Activated naive CD4-positive, alpha-beta T cell treated with anti-CD3 and anti-CD28 coated beads, Interleukin-2, amount 50 U/mL, for 24 hours (primary cell): ENCODE results near the gene FREY1.

Experiments
- H3K27ac Mint-ChIP-seq: one replicate; pipeline ENCODE4 v1.8.0; 2021; ENCODE audit warnings: mild to moderate bottlenecking, mixed read lengths
- H3K27me3 Mint-ChIP-seq: one replicate; pipeline ENCODE4 v1.8.0; 2021; ENCODE audit warnings: mixed read lengths
- H3K36me3 Mint-ChIP-seq: one replicate; pipeline ENCODE4 v1.8.0; 2021; ENCODE audit warnings: mixed read lengths
- H3K4me1 Mint-ChIP-seq: one replicate; pipeline ENCODE4 v1.8.0; 2021; ENCODE audit warnings: mixed read lengths
- H3K4me3 Mint-ChIP-seq: one replicate; pipeline ENCODE4 v1.8.0; 2021; ENCODE audit warnings: mild to moderate bottlenecking, mixed read lengths
- H3K9me3 Mint-ChIP-seq: one replicate; pipeline ENCODE4 v1.8.0; 2021; ENCODE audit warnings: mixed read lengths

FREY1 gene

GRCh38 chr11:45894555-45895247 lies 12.4 kb downstream of the FREY1 start:
- Mint-ChIP-seq H3K4me3 (no peak overlapping the region), H3K36me3 (peaks cover 2% of the 10 kb centered on the region), H3K9me3 (no peaks in the 10 kb centered on the region), H3K27me3 (peaks cover 15% of the 10 kb centered on the region), H3K27ac (no peak overlapping the region), H3K4me1 (no peaks in the 10 kb centered on the region)

- H3K27ac Mint-ChIP-seq = no peak overlapping the region
- peaks cover 12% of the 10 kb centered on the region for H3K27me3 Mint-ChIP-seq
Measured at GRCh38 chr11:45892856-45893255, 14.2 kb downstream of the FREY1 start.

GRCh38 chr11:45890886-45891550 lies 16.1 kb downstream of the FREY1 start:
- no peaks in the 10 kb centered on the region for H3K4me1 Mint-ChIP-seq
- no peak overlapping the region for H3K4me3 Mint-ChIP-seq
- no peaks in the 10 kb centered on the region for H3K9me3 Mint-ChIP-seq
- H3K36me3 Mint-ChIP-seq = no peaks in the 10 kb centered on the region
- peaks cover 11% of the 10 kb centered on the region for H3K27me3 Mint-ChIP-seq
- H3K27ac Mint-ChIP-seq = no peak overlapping the region

More at GRCh38 chr11:45892856-45893255, 14.2 kb downstream of the FREY1 start:
- Mint-ChIP-seq H3K4me3 (no peak overlapping the region), H3K36me3 (no peaks in the 10 kb centered on the region), H3K4me1 (no peaks in the 10 kb centered on the region), H3K9me3 (no peaks in the 10 kb centered on the region)

- H3K27me3 Mint-ChIP-seq = peaks cover 5% of the 10 kb centered on the region
- H3K9me3 Mint-ChIP-seq = no peaks in the 10 kb centered on the region
- no peak overlapping the region for H3K27ac Mint-ChIP-seq
- H3K4me3 Mint-ChIP-seq = no peak overlapping the region
- peaks cover 2% of the 10 kb centered on the region for H3K36me3 Mint-ChIP-seq
- peaks cover 3% of the 10 kb centered on the region for H3K4me1 Mint-ChIP-seq
Measured at GRCh38 chr11:45889966-45890365, 17.1 kb downstream of the FREY1 start.

- H3K27ac Mint-ChIP-seq = no peak overlapping the region
- peaks cover 7% of the 10 kb centered on the region for H3K4me1 Mint-ChIP-seq
- H3K36me3 Mint-ChIP-seq = peaks cover 2% of the 10 kb centered on the region
- H3K9me3 Mint-ChIP-seq = no peaks in the 10 kb centered on the region
- peaks cover 3% of the 10 kb centered on the region for H3K27me3 Mint-ChIP-seq
- no peak overlapping the region for H3K4me3 Mint-ChIP-seq
Measured at GRCh38 chr11:45889555-45889954, 17.5 kb downstream of the FREY1 start.

- H3K27ac Mint-ChIP-seq = no peak overlapping the region
- H3K36me3 Mint-ChIP-seq = peaks cover 2% of the 10 kb centered on the region
- no peak overlapping the region for H3K4me3 Mint-ChIP-seq
- H3K9me3 Mint-ChIP-seq = no peaks in the 10 kb centered on the region
- peaks cover 3% of the 10 kb centered on the region for H3K27me3 Mint-ChIP-seq
- peaks cover 10% of the 10 kb centered on the region for H3K4me1 Mint-ChIP-seq
Measured at GRCh38 chr11:45887587-45887986, 19.5 kb downstream of the FREY1 start.

- peaks cover 2% of the 10 kb centered on the region for H3K36me3 Mint-ChIP-seq
- no peak overlapping the region for H3K4me3 Mint-ChIP-seq
- H3K9me3 Mint-ChIP-seq = no peaks in the 10 kb centered on the region
- H3K27me3 Mint-ChIP-seq = peaks cover 3% of the 10 kb centered on the region
- peaks cover 10% of the 10 kb centered on the region for H3K4me1 Mint-ChIP-seq
- no peak overlapping the region for H3K27ac Mint-ChIP-seq
Measured at GRCh38 chr11:45886816-45887520, 20.1 kb downstream of the FREY1 start.

GRCh38 chr11:45885921-45886721 lies 20.9 kb downstream of the FREY1 start:
- H3K27ac Mint-ChIP-seq = no peak overlapping the region
- H3K9me3 Mint-ChIP-seq = no peaks in the 10 kb centered on the region
- peaks cover 2% of the 10 kb centered on the region for H3K36me3 Mint-ChIP-seq
- peaks cover 10% of the 10 kb centered on the region for H3K4me1 Mint-ChIP-seq
- H3K4me3 Mint-ChIP-seq = no peak overlapping the region
- peaks cover 3% of the 10 kb centered on the region for H3K27me3 Mint-ChIP-seq

- Mint-ChIP-seq H3K9me3 (no peaks in the 10 kb centered on the region), H3K4me1 (peaks cover 10% of the 10 kb centered on the region), H3K27ac (peak within 1 kb of the TSS; percentile 55), H3K4me3 (peak within 1 kb of the TSS; percentile 83), H3K36me3 (peaks cover 4% of the 10 kb centered on the region), H3K27me3 (peaks cover 3% of the 10 kb centered on the region)
Measured at GRCh38 chr11:45885274-45885920, 21.7 kb downstream of the FREY1 start, which contains the start of gene MAPK8IP1. Gene MAPK8IP1 (plus strand): TSS chr11:45885651. CDS start chr11:45885821, 170 bp downstream.

GRCh38 chr11:45884596-45885185 lies 22.4 kb downstream of the FREY1 start:
- Mint-ChIP-seq H3K27me3 (peaks cover 3% of the 10 kb centered on the region), H3K27ac (no peak overlapping the region), H3K4me1 (peaks cover 10% of the 10 kb centered on the region), H3K4me3 (peak overlapping the region; percentile 83), H3K36me3 (peaks cover 6% of the 10 kb centered on the region), H3K9me3 (no peaks in the 10 kb centered on the region)

GRCh38 chr11:45881708-45882368 lies 25.2 kb downstream of the FREY1 start:
- H3K9me3 Mint-ChIP-seq = no peaks in the 10 kb centered on the region
- H3K4me1 Mint-ChIP-seq = peaks cover 10% of the 10 kb centered on the region
- peaks cover 3% of the 10 kb centered on the region for H3K27me3 Mint-ChIP-seq
- peaks cover 10% of the 10 kb centered on the region for H3K36me3 Mint-ChIP-seq
- H3K4me3 Mint-ChIP-seq = no peak overlapping the region
- no peak overlapping the region for H3K27ac Mint-ChIP-seq

GRCh38 chr11:45880772-45881570 lies 26.1 kb downstream of the FREY1 start:
- H3K27me3 Mint-ChIP-seq = peaks cover 3% of the 10 kb centered on the region
- no peaks in the 10 kb centered on the region for H3K9me3 Mint-ChIP-seq
- H3K36me3 Mint-ChIP-seq = peaks cover 14% of the 10 kb centered on the region
- peaks cover 10% of the 10 kb centered on the region for H3K4me1 Mint-ChIP-seq
- H3K27ac Mint-ChIP-seq = no peak overlapping the region
- no peak overlapping the region for H3K4me3 Mint-ChIP-seq

- peaks cover 3% of the 10 kb centered on the region for H3K27me3 Mint-ChIP-seq
- no peaks in the 10 kb centered on the region for H3K9me3 Mint-ChIP-seq
- H3K27ac Mint-ChIP-seq = no peak overlapping the region
- peaks cover 6% of the 10 kb centered on the region for H3K4me1 Mint-ChIP-seq
- no peak overlapping the region for H3K4me3 Mint-ChIP-seq
- peaks cover 14% of the 10 kb centered on the region for H3K36me3 Mint-ChIP-seq
Measured at GRCh38 chr11:45879803-45880686, 27.0 kb downstream of the FREY1 start.
